HG03571 (cell line): ENCODE results near the gene USP16.
"Not testable (repeated sequence)": the region's sequence is repeated elsewhere in the genome, so short reads cannot be mapped to it uniquely, and the experiment has no call there.

ENCODE experiments used
- ATAC-seq: cut with Tn5 transposase; IDR thresholded peaks from one replicate; pipeline ENCODE4 v1.9.1; 2021; ENCODE audit not compliant: unreplicated experiment

USP16 gene

GRCh38 chr21:29024474-29025327, at the start of gene USP16:
USP16 (plus strand) TSS chr21:29024668; CDS start chr21:29027914, 3,246 bp downstream.
- peak; percentile 95 for ATAC-seq

- no peak for ATAC-seq
Observed at GRCh38 chr21:28975397-28975796, 49.1 kb upstream of the USP16 start.

- ATAC-seq: no peak
Observed at GRCh38 chr21:28979092-28979491, 45.4 kb upstream of the USP16 start.

DNA sequence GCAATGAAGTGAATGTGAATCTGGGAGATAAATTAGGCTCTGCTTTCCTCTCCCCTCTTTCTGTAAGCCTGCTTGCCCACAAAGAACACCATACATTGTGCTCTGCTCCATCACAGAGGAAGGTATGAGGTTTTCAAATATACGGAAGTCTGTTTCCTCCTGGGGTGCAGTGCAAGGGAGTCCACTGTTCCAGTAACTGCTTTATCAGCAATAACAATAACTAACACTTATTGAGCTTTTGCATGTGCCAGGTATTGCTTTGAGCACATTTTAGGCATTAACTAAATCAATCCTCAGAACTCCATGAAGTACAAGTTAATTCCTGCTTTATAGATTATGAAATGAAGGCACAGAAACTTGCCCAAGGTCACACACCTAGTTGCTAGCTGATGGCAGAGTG, 41.8 kb upstream of the USP16 start:
- no peak for ATAC-seq

- no peak for ATAC-seq
Observed at GRCh38 chr21:28986677-28987076, 37.8 kb upstream of the USP16 start.

DNA sequence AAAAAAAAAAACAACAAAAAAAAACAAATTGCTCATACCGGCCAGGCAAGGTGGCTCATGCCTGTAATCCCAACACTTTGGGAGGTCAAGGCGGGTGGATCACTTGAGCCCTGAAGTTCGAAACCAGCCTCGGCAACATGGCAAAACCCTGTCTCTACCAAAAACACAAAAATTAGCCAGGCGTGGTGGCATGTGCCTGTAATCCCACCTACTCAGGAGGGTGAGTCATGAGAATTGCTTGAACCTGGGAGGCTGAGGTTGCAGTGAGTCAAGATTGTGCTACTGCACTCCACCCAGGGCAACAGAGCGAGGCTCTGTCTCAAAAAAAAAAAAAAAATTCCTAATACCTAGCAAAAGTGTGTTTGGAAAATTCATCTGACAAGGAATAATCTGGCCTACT, 36.3 kb upstream of the USP16 start:
- not testable (repeated sequence) for ATAC-seq

- no peak for ATAC-seq
Observed at GRCh38 chr21:28991861-28992525, 32.5 kb upstream of the USP16 start.

GRCh38 chr21:28992526-28993292, 31.8 kb upstream of the USP16 start, which contains the start of gene LTN1:
LTN1 (minus strand) TSS chr21:28992877; CDS start chr21:28992805, 72 bp downstream.
- ATAC-seq: peak; percentile 98

- ATAC-seq: no peak
Observed at GRCh38 chr21:28993293-28993629, 31.2 kb upstream of the USP16 start.

- ATAC-seq: peak; percentile 99
Observed at GRCh38 chr21:29002442-29003144, 21.9 kb upstream of the USP16 start.

- ATAC-seq: no peak
Observed at GRCh38 chr21:29005696-29006095, 18.8 kb upstream of the USP16 start.

- ATAC-seq: no peak
Observed at GRCh38 chr21:29007135-29007534, 17.3 kb upstream of the USP16 start.

DNA sequence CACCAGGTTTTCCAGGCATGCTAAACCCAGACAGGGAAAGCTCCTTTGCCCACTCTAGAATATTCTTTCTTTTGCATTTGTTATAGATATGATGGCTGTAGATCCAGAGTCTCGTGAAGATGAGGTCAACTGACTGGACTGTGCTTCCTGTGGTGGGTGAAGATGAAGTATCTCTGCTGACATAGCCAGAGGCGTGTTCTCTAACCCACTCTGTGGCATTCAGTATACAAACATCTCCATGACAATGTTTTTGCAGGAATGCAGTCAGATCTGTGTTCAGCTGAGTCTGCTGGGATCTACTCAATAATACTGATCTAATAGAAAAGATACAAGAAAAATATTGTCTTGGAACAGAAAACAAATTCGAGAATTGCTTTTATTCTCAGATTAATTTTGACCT, 16.7 kb upstream of the USP16 start:
- ATAC-seq: no peak

DNA sequence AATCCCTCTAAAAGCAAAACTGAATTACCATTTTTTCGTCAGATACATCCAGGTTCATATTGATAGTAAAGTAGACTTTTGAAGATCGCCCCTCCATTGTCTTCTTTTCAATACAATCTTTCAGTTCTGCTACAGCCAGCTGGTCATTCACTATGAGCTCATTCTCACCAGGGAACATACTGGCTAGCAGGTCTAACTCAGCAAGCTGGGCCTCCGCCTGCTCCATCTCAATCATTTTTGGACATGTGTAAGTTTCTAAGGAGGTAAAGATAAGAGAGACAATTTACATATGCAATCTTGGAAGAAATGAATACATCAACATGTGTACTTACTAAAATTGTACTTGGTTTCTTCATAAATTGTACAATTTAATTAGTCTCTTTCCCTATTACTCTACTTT, 16.1 kb upstream of the USP16 start:
- no peak for ATAC-seq

DNA sequence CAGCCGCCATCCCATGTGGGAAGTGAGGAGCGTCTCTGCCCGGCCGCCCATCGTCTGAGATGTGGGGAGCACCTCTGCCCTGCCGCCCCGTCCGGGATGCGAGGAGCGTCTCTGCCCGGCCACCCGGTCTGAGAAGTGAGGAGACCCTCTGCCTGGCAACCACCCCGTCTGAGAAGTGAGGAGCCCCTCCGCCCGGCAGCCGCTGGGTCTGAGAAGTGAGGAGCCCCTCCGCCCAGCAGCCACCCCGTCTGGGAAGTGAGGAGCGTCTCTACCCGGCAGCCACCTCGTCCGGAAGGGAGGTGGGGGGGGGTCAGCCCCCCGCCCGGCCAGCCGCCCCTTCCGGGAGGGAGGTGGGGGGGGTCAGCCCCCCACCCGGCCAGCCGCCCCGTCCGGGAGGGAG, 13.2 kb upstream of the USP16 start:
- not testable (repeated sequence) for ATAC-seq

DNA sequence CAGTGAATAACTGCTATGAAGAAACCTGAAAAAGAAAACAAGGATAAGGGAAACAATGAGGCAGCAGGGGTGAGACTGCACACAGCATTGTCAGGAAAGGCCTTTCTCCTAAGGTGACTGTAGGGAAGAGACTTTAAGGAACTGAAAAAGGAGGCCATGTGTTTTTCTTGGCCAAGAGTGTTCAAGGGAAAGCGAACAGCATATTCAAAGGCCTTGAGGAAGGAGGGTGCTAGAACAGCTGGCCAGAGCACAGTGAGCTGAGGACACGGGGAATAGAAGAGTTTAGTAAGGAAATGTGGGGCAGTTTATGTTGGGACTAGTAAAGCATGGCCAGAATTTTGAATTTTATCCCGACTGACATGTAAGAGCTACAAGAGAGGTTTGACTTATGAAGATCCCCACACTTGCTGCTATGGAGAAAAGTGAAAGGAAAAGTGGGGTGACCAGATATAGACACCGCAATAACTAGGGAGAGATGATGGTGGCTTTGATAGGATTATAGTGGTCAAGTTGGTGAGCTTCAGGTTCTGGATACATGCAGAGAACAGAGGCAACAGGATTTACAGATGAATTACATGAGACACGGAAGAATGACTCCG, 6.7 kb upstream of the USP16 start:
- ATAC-seq: no peak

DNA sequence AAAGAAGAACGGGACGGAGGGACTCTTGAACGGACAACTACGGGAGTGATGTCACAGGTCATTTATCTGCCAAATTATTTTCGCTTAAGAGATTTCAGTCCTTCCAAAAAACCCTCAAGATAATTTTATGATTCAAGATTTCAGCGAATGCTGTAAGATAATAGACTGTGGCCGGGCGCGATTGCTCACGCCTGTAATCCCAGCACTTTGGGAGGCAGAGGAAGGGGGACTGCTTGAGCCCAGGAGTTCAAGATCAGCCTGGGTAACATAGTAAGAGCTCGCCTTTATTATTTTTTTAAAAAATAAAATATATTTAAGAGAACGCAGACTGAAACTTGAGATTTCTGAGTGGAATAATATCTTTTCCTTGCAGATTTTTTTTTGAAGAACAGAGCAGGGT, 5.9 kb upstream of the USP16 start:
- ATAC-seq: peak; percentile 8

GRCh38 chr21:29022166-29022565, 2.3 kb upstream of the USP16 start:
- ATAC-seq: no peak

GRCh38 chr21:29025328-29025713, 853 bp downstream of the USP16 start:
- no peak for ATAC-seq

DNA sequence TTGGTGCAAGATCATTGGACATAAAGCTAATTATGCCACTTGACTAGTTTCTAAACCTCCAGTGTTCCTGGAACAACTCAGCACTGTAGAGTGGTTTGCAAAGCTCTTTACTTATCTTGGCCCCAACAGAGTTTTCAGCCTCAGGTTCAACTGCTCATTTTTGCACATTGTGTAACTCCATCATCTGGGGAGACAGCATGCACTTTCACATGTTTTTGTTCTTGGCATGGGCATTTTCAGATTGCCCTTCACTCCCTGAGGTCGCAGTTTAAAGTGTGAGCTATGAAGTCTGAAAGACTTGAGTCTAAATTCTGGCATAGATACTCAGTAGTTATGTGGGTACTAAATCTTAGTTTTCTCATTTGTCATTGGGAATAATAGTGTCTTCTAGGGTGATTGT, 5.1 kb downstream of the USP16 start:
- ATAC-seq: no peak

DNA sequence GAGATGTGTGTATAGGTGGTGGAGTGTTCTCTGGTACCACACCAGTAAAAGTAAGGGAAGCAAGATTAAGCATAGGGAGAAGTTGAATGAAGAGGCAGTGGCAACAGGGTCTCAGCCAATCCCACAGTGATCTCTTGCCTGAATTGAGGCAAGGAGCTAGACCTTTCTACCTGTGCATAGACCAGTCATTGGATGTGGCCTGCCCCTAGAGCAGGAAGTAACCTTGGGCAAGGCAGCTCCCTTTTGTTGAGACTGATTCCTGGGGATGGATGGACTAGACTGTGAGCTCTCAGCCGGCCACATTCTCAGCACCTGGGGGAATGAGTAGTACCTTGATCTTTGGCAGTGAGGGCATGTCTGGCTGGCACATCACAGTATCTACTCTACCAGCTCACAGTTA, 6.4 kb downstream of the USP16 start:
- ATAC-seq: no peak
